SK-N-SH treated with all-trans-retinoic acid at 6 μM for 48 hours (cell line): ENCODE results near the gene PHF1.

Source experiments
- ATAC-seq: fragments of 200-7000 bp; cut with Tn5 transposase; 3 replicates; pipeline ENCODE4 v1.9.1; 2020; ENCODE audit warnings: mild to moderate bottlenecking, moderate library complexity
- ARNTL ChIP-seq: fragments of 450-650 bp; formaldehyde crosslinking; IDR thresholded peaks from 2 replicates; pipeline ENCODE4 v1.5.0; 2020; ENCODE audit warnings: low read depth, mild to moderate bottlenecking, moderate library complexity, borderline replicate concordance
- CREB5 ChIP-seq: fragments of 250-450 bp; sonication (Bioruptor Pico); IDR thresholded peaks from 2 replicates; pipeline ENCODE4 v1.5.1; 2020; ENCODE audit warnings: low read depth, mild to moderate bottlenecking, moderate library complexity
- CSDC2 ChIP-seq: fragments of 250-450 bp; sonication (Bioruptor Pico); IDR thresholded peaks from 2 replicates; pipeline ENCODE4 v1.5.0; 2020; ENCODE audit warnings: mild to moderate bottlenecking, moderate library complexity
- ESRRG ChIP-seq: fragments of 250-450 bp; sonication (Bioruptor Pico); IDR thresholded peaks from 2 replicates; pipeline ENCODE4 v1.6.1; 2021; ENCODE audit warnings: mild to moderate bottlenecking
- GLIS3 ChIP-seq: fragments of 250-450 bp; sonication (Bioruptor Pico); IDR thresholded peaks from 2 replicates; pipeline ENCODE4 v1.5.0; 2020; ENCODE audit warnings: mild to moderate bottlenecking, moderate library complexity
- ISL1 ChIP-seq: fragments of 250-450 bp; sonication (Bioruptor Pico); IDR thresholded peaks from 2 replicates; pipeline ENCODE4 v2.1.2; 2022; ENCODE audit warnings: mild to moderate bottlenecking, moderate library complexity
- OSR1 ChIP-seq: fragments of 250-450 bp; sonication (Bioruptor Pico); IDR thresholded peaks from 2 replicates; pipeline ENCODE4 v1.8.0; 2022; ENCODE audit warnings: moderate library complexity, mild to moderate bottlenecking, inconsistent platforms
- PATZ1 ChIP-seq: fragments of 250-450 bp; sonication (Bioruptor Pico); IDR thresholded peaks from 2 replicates; pipeline ENCODE4 v1.8.0; 2020; ENCODE audit warnings: mild to moderate bottlenecking, moderate library complexity, borderline replicate concordance
- POU6F1 ChIP-seq: fragments of 250-450 bp; sonication (Bioruptor Pico); IDR thresholded peaks from 2 replicates; pipeline ENCODE4 v1.8.0; 2021; ENCODE audit warnings: low read depth, mild to moderate bottlenecking, moderate library complexity, borderline replicate concordance
- PPARA ChIP-seq: fragments of 250-450 bp; sonication (Bioruptor Pico); IDR thresholded peaks from 2 replicates; pipeline ENCODE4 v1.5.0; 2020; ENCODE audit warnings: mild to moderate bottlenecking, borderline replicate concordance
- RARB ChIP-seq: fragments of 250-450 bp; sonication (Bioruptor Pico); IDR thresholded peaks from 2 replicates; pipeline ENCODE4 v1.8.0; 2021; ENCODE audit warnings: mild to moderate bottlenecking, moderate library complexity
- SNAI2 ChIP-seq: fragments of 250-450 bp; sonication (Bioruptor Pico); IDR thresholded peaks from 2 replicates; pipeline ENCODE4 v1.5.0; 2020; ENCODE audit warnings: mild to moderate bottlenecking, moderate library complexity
- TCF4 ChIP-seq: fragments of 250-450 bp; sonication (Bioruptor Pico); IDR thresholded peaks from 2 replicates; pipeline ENCODE4 v1.8.0; 2021; ENCODE audit warnings: mild to moderate bottlenecking, moderate library complexity, borderline replicate concordance
- TOX ChIP-seq: fragments of 250-450 bp; sonication (Bioruptor Pico); IDR thresholded peaks from 2 replicates; pipeline ENCODE4 v1.8.0; 2021; ENCODE audit warnings: mild to moderate bottlenecking, moderate library complexity, borderline replicate concordance
- TSHZ2 ChIP-seq: fragments of 250-450 bp; sonication (Bioruptor Pico); IDR thresholded peaks from 2 replicates; pipeline ENCODE4 v1.5.0; 2020; ENCODE audit warnings: mild to moderate bottlenecking, moderate library complexity
- ZC3H10 ChIP-seq: fragments of 250-450 bp; sonication (Bioruptor Pico); IDR thresholded peaks from 2 replicates; pipeline ENCODE4 v1.5.1; 2021; ENCODE audit warnings: mild to moderate bottlenecking, moderate library complexity
- ZFP3 ChIP-seq: fragments of 250-450 bp; sonication (Bioruptor Pico); IDR thresholded peaks from 2 replicates; pipeline ENCODE4 v1.5.0; 2020; ENCODE audit warnings: mild to moderate bottlenecking, moderate library complexity
- ZFP30 ChIP-seq: fragments of 450-650 bp; formaldehyde crosslinking; IDR thresholded peaks from 2 replicates; pipeline ENCODE4 v1.5.0; 2022; ENCODE audit warnings: mild to moderate bottlenecking, moderate library complexity
- ZNF70 ChIP-seq: fragments of 450-650 bp; formaldehyde crosslinking; IDR thresholded peaks from 2 replicates; pipeline ENCODE4 v1.5.0; 2020; ENCODE audit warnings: mild to moderate bottlenecking, moderate library complexity
- ZNF8 ChIP-seq: fragments of 450-650 bp; formaldehyde crosslinking; IDR thresholded peaks from 2 replicates; pipeline ENCODE4 v1.5.0; 2020; ENCODE audit warnings: mild to moderate bottlenecking, moderate library complexity

PHF1 gene

GRCh38 chr6:33405386-33405940, 5.4 kb upstream of the PHF1 start:
- TF ChIP-seq ZC3H10 (no peak), CREB5 (CRISPR knock-in tag) (no peak), ZNF70 (no peak), TOX (no peak), ESRRG (CRISPR knock-in tag) (no peak), ZFP30 (CRISPR knock-in tag) (no peak), POU6F1 (CRISPR knock-in tag) (no peak), PPARA (no peak), GLIS3 (CRISPR knock-in tag) (no peak), OSR1 (CRISPR knock-in tag) (no peak), ZFP3 (CRISPR knock-in tag) (no peak), CSDC2 (CRISPR knock-in tag) (no peak), TSHZ2 (no peak), SNAI2 (CRISPR knock-in tag) (no peak), RARB (CRISPR knock-in tag) (no peak), ZNF8 (CRISPR knock-in tag) (no peak)
- TF ChIP-seq, all 23 proteins: peak for 0
- ATAC-seq = no peak

GRCh38 chr6:33406126-33406525, 4.7 kb upstream of the PHF1 start:
- no peak for ATAC-seq
- TF ChIP-seq PATZ1 = no peak
- no peak for TF ChIP-seq TOX
- TF ChIP-seq ISL1 (CRISPR knock-in tag) = no peak
- TF ChIP-seq ZFP3 (CRISPR knock-in tag) = no peak

- no peak for ATAC-seq
Measured at GRCh38 chr6:33407132-33407718, 3.6 kb upstream of the PHF1 start.

GRCh38 chr6:33410050-33410710, 634 bp upstream of the PHF1 start:
- ATAC-seq = peak; percentile 95
- TF ChIP-seq GLIS3 (CRISPR knock-in tag) (no peak), ZFP3 (CRISPR knock-in tag) (no peak), TSHZ2 (no peak), POU6F1 (CRISPR knock-in tag) (no peak), TCF4 (CRISPR knock-in tag) (no peak), CSDC2 (CRISPR knock-in tag) (no peak), PPARA (no peak), ISL1 (CRISPR knock-in tag) (no peak), SNAI2 (CRISPR knock-in tag) (no peak), ARNTL (CRISPR knock-in tag) (no peak), CREB5 (CRISPR knock-in tag) (no peak), RARB (CRISPR knock-in tag) (no peak), ZNF70 (no peak), ESRRG (CRISPR knock-in tag) (no peak)

More at GRCh38 chr6:33407132-33407718, 3.6 kb upstream of the PHF1 start:
- TF ChIP-seq ZNF70 = no peak
- TF ChIP-seq PPARA = 0 out of 2 replicates have a peak, but pooled peaks have one; percentile 21
